Common myeloid progenitor, CD34-positive (primary cell): ENCODE measurements around the gene RIN3.

Experiments
- CTCF ChIA-PET: fragments of 350-600 bp; sonication (Branson Sonifier 250); formaldehyde crosslinking; loops from one replicate; lab custom pipeline; 2021; ENCODE audit warnings: antibody characterized with exemption; lab: Charles Lee
- POLR2A ChIA-PET: fragments of 350-600 bp; sonication (Branson Sonifier 250); formaldehyde crosslinking; loops from one replicate; lab custom pipeline; 2021; ENCODE audit warnings: antibody characterized with exemption; lab: Charles Lee
- DNase-seq, 3 donors: peaks; one replicate each; pipeline versions ENCODE4 v3.0.0 to v3.0.0-alpha.2; 2013
- H3K27ac ChIP-seq, 2 experiments: 1 replicate in 1 of 2; 2 replicates in 1 of 2; pipeline ENCODE4 v1.7.0; 2013; ENCODE audit warnings: inconsistent platforms in 2 of 2, low read length in 2 of 2, mild to moderate bottlenecking in 2 of 2, low read depth in 1 of 2, moderate library complexity in 1 of 2; ENCODE audit not compliant: severe bottlenecking in 2 of 2, insufficient read depth in 1 of 2, poor library complexity in 1 of 2
- H3K27me3 ChIP-seq, 5 experiments: replicated peaks in 2 of 5; 1 replicate in 3 of 5; 2 replicates in 2 of 5; pipeline versions ENCODE4 v1.6.1 to v1.7.0; 2013; ENCODE audit warnings: low read length in 4 of 5, mild to moderate bottlenecking in 2 of 5, moderate library complexity in 2 of 5, inconsistent platforms in 1 of 5; ENCODE audit not compliant: insufficient read depth in 5 of 5, control insufficient read depth in 4 of 5
- H3K36me3 ChIP-seq, 4 experiments: 1 replicate in 2 of 4; 2 replicates in 2 of 4; pipeline versions ENCODE4 v1.6.1 to v1.7.0; 2013; ENCODE audit warnings: low read length in 3 of 4, control low read depth in 1 of 4, mild to moderate bottlenecking in 1 of 4; ENCODE audit not compliant: control insufficient read depth in 4 of 4, insufficient read depth in 4 of 4
- H3K4me1 ChIP-seq, 4 experiments: 1 replicate in 3 of 4; 2 replicates in 1 of 4; pipeline versions ENCODE4 v1.6.1 to v1.7.1; 2013; ENCODE audit warnings: low read length in 3 of 4, mild to moderate bottlenecking in 3 of 4, control low read depth in 1 of 4, inconsistent platforms in 1 of 4, moderate library complexity in 1 of 4; ENCODE audit not compliant: control insufficient read depth in 4 of 4, insufficient read depth in 4 of 4; ENCODE audit errors: control extremely low read depth in 1 of 4
- H3K4me3 ChIP-seq, 7 experiments: 1 replicate in 4 of 7; 2 replicates in 3 of 7; pipeline versions ENCODE4 v1.5.1 to v1.7.0; 2013; ENCODE audit warnings: mild to moderate bottlenecking in 7 of 7, low read length in 6 of 7, moderate library complexity in 6 of 7, inconsistent platforms in 2 of 7, low read depth in 2 of 7, control low read depth in 1 of 7; ENCODE audit not compliant: insufficient read depth in 4 of 7, control insufficient read depth in 1 of 7; ENCODE audit errors: extremely low read depth in 1 of 7
- H3K9me3 ChIP-seq, 5 experiments: 1 replicate in 4 of 5; 2 replicates in 1 of 5; pipeline versions ENCODE4 v1.6.1 to v1.7.1; 2013; ENCODE audit warnings: low read length in 4 of 5, mild to moderate bottlenecking in 2 of 5, inconsistent platforms in 1 of 5, low read depth in 1 of 5, moderate library complexity in 1 of 5; ENCODE audit not compliant: control insufficient read depth in 4 of 5, insufficient read depth in 2 of 5; ENCODE audit errors: control extremely low read depth in 1 of 5
- WGBS: methylation state at CpG from one replicate; pipeline ENCODE4 v1.1.5; 2013; ENCODE audit not compliant: insufficient coverage; 5-methylcytosine and 5-hydroxymethylcytosine counted together

Gene RIN3

GRCh38 chr14:92500491-92500941 lies 13.1 kb upstream of the RIN3 start:
- ChIA-PET POLR2A (no interaction called here), CTCF (interaction anchor here (1.2 kb wide), 1 partner anchor 10 kb away, joined by 3 read pairs; no protein-coding TSS in a partner anchor)
- no peak for DNase-seq
- Histone ChIP-seq H3K27me3 (no peaks in the 10 kb centered on the region), H3K36me3 (no peaks in the 10 kb centered on the region), H3K4me3 (no peak overlapping the region), H3K27ac (no peak overlapping the region), H3K9me3 (no peaks in the 10 kb centered on the region), H3K4me1 (peaks cover 0 to 7% (median 2%) of the 10 kb centered on the region in 4 experiments)
- WGBS = 97% methylated on average over 4 of the region's 6 CpGs

GRCh38 chr14:92501891-92502351 lies 11.7 kb upstream of the RIN3 start:
- no peaks in the 10 kb centered on the region for H3K27me3 ChIP-seq
- no peak overlapping the region for H3K4me3 ChIP-seq
- peaks cover 2 to 7% (median 3%) of the 10 kb centered on the region in 4 experiments for H3K4me1 ChIP-seq
- no peaks in the 10 kb centered on the region for H3K36me3 ChIP-seq
- CTCF ChIA-PET = no interaction called here
- DNase-seq = no peak
- WGBS = 100% methylated on average over 3 of the region's 5 CpGs
- H3K27ac ChIP-seq = no peak overlapping the region
- no peaks in the 10 kb centered on the region for H3K9me3 ChIP-seq
- POLR2A ChIA-PET = no interaction called here

- no peak for DNase-seq
- peaks cover 3 to 12% (median 5%) of the 10 kb centered on the region in 4 experiments for H3K4me1 ChIP-seq
- no peak overlapping the region for H3K4me3 ChIP-seq
- POLR2A ChIA-PET = no interaction called here
- H3K9me3 ChIP-seq = no peaks in the 10 kb centered on the region
- CTCF ChIA-PET = no interaction called here
- WGBS = 100% methylated on average over 4 of the region's 9 CpGs
- H3K27ac ChIP-seq = no peak overlapping the region
- no peaks in the 10 kb centered on the region for H3K36me3 ChIP-seq
- H3K27me3 ChIP-seq = no peaks in the 10 kb centered on the region
These were observed 10.9 kb upstream of the RIN3 start for GRCh38 chr14:92502541-92503286.

- H3K27me3 ChIP-seq = no peaks in the 10 kb centered on the region
- ChIA-PET CTCF (interaction anchor here (1.0 to 1.5 kb wide), 3 partner anchors 8 to 36 kb away, joined by 3 to 4 read pairs (median 3); no protein-coding TSS in a partner anchor), POLR2A (interaction anchor here (0.5 kb wide), 1 partner anchor 150 kb away, joined by 4 read pairs; no protein-coding TSS in a partner anchor)
- WGBS = 74% methylated on average over 2 of the region's 4 CpGs
- DNase-seq = no peak
- H3K4me3 ChIP-seq = no peak overlapping the region
- H3K36me3 ChIP-seq = no peaks in the 10 kb centered on the region
- H3K27ac ChIP-seq = no peak overlapping the region
- H3K9me3 ChIP-seq = no peaks in the 10 kb centered on the region
- peaks cover 3 to 14% (median 5%) of the 10 kb centered on the region in 4 experiments for H3K4me1 ChIP-seq
These were observed 9.7 kb upstream of the RIN3 start for GRCh38 chr14:92503756-92504491.

- Histone ChIP-seq H3K9me3 (no peaks in the 10 kb centered on the region), H3K27ac (no peak overlapping the region), H3K36me3 (no peaks in the 10 kb centered on the region), H3K27me3 (no peaks in the 10 kb centered on the region), H3K4me3 (no peak overlapping the region), H3K4me1 (peaks cover 3 to 14% (median 5%) of the 10 kb centered on the region in 4 experiments)
- CTCF ChIA-PET = no interaction called here
- WGBS = 100% methylated on average over 4 of the region's 5 CpGs
- POLR2A ChIA-PET = no interaction called here
- no peak for DNase-seq
These were observed 7.8 kb upstream of the RIN3 start for GRCh38 chr14:92505826-92506225.

- no peak overlapping the region for H3K4me3 ChIP-seq
- H3K27me3 ChIP-seq = no peaks in the 10 kb centered on the region
- peaks cover 3 to 14% (median 5%) of the 10 kb centered on the region in 4 experiments for H3K4me1 ChIP-seq
- WGBS = 96% methylated on average over 2 of the region's 3 CpGs
- no peaks in the 10 kb centered on the region for H3K9me3 ChIP-seq
- CTCF ChIA-PET = no interaction called here
- DNase-seq = no peak
- no peaks in the 10 kb centered on the region for H3K36me3 ChIP-seq
- POLR2A ChIA-PET = no interaction called here
- H3K27ac ChIP-seq = no peak overlapping the region
These were observed 7.3 kb upstream of the RIN3 start for GRCh38 chr14:92506231-92506630.
